ENCODE measurements around the gene ELMOD3.

- TF ChIP-seq, protein P1, sequence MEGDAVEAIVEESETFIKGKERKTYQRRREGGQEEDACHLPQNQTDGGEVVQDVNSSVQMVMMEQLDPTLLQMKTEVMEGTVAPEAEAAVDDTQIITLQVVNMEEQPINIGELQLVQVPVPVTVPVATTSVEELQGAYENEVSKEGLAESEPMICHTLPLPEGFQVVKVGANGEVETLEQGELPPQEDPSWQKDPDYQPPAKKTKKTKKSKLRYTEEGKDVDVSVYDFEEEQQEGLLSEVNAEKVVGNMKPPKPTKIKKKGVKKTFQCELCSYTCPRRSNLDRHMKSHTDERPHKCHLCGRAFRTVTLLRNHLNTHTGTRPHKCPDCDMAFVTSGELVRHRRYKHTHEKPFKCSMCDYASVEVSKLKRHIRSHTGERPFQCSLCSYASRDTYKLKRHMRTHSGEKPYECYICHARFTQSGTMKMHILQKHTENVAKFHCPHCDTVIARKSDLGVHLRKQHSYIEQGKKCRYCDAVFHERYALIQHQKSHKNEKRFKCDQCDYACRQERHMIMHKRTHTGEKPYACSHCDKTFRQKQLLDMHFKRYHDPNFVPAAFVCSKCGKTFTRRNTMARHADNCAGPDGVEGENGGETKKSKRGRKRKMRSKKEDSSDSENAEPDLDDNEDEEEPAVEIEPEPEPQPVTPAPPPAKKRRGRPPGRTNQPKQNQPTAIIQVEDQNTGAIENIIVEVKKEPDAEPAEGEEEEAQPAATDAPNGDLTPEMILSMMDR (IDR thresholded peaks at IDR 0.05; ENCODE audit: low read depth, low read length, missing input control): no peak
- TF ChIP-seq REST (IDR thresholded peaks at IDR 0.05): no peak
Measured at GRCh38 chr2:85367180-85367579, 12.6 kb downstream of the ELMOD3 start.
